ENCODE measurements around the gene LILRB5. TPM values are rescaled to one million over a fixed set of nuclear protein-coding genes. Genes with fewer than 3 reads are reported as not detected.
"Not testable (repeated sequence)": the region's sequence is repeated elsewhere in the genome, so short reads cannot be mapped to it uniquely, and the experiment has no call there.

LILRB5 gene
- total RNA-seq, 4 donors from 2014 or later: 24.0 to 75.5 (median 39.4) TPM

DNA sequence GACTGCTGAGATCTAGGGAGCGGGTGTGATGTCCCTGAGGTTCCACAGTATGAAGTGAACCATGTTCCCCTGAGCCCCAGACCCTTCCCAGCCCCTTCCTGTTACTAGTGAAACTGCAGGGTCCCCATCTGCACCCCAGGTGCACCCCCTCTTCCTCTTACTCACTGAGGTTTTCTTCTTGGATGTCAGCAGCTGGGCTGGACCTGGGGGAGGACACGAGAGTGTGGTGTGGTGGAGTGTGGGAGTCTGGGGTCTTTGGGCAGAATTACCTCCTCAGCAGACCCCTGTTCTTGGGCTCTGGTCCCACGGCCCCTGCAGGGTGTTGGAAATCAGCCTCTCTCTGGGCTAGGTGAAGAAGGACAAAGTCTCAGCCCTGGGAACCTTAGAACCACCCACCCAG lies 11.1 kb downstream of the LILRB5 start:
- ATAC-seq (ENCODE audit: low FRiP score): no peak
- no peak for TF ChIP-seq CTCF (IDR thresholded peaks at IDR 0.05)
- no peak for DNase-seq (ENCODE audit: low spot score)

DNA sequence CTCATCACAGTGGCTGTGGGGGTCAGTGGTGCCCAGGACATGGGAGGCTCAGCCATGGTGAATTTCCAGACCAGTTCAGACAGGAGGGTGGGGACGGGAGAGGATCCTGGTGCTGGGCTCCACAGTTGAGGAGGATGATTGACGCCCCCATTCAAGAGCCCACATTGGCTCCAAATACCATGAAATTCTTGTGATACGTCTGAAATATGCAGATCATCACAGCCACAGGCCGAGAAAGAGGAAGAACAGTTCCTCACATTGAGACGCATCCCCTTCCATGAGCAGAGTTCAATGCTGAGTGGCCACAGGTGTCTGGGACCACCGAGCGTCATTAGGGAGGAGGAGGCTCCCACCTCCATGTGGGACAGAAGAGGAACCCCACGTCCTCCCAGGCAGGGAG lies 13.3 kb downstream of the LILRB5 start:
- DNase-seq (ENCODE audit: low spot score); ATAC-seq (ENCODE audit: low FRiP score): not testable (repeated sequence)

DNA sequence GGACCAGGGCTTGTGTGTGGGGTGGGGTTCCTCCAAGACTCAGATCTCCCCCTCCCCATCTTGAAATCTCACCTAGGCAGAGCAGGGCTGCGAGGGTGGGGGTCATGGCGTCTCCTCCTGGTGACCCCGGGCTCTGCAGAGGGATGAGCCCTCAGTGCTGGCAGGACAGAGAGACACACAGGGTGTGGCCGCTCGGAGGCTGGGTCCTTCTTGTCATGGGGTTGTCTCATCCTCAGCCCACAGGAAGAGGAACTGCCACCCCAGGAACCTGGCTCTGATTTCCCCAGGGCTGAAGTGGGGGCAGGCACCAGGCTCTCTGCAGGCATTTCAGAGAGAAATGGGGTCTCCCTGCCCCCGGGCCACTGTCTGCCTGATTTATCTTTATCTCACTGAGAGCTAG lies 14.4 kb downstream of the LILRB5 start, which contains the start of gene LILRA6:
Gene LILRA6 (minus strand): TSS at position 145 of the 400 bp plus-strand sequence.
- not testable (repeated sequence) for ATAC-seq (ENCODE audit: low FRiP score); DNase-seq (ENCODE audit: low spot score)

DNA sequence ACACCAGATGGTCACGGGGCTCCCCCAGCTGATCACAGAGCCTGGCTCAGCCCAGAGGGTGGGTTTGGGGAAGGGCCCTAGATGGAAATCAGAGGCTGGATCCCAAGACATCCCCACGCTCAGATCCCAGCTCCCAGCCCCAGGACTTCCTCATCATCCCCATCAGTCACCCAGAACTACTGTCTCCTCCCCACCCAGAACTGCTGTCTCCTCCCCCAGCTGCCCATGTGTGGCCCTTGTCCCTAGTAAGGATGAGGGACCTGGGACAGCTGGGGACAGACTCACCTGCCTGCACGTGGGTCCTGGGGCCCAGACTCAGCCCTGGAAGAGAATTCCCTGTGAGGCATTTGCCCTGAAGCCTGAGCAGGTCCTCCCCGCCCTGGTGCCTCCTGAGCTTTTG lies 14.8 kb downstream of the LILRB5 start:
- ATAC-seq (ENCODE audit: low FRiP score); DNase-seq (ENCODE audit: low spot score): not testable (repeated sequence)

DNA sequence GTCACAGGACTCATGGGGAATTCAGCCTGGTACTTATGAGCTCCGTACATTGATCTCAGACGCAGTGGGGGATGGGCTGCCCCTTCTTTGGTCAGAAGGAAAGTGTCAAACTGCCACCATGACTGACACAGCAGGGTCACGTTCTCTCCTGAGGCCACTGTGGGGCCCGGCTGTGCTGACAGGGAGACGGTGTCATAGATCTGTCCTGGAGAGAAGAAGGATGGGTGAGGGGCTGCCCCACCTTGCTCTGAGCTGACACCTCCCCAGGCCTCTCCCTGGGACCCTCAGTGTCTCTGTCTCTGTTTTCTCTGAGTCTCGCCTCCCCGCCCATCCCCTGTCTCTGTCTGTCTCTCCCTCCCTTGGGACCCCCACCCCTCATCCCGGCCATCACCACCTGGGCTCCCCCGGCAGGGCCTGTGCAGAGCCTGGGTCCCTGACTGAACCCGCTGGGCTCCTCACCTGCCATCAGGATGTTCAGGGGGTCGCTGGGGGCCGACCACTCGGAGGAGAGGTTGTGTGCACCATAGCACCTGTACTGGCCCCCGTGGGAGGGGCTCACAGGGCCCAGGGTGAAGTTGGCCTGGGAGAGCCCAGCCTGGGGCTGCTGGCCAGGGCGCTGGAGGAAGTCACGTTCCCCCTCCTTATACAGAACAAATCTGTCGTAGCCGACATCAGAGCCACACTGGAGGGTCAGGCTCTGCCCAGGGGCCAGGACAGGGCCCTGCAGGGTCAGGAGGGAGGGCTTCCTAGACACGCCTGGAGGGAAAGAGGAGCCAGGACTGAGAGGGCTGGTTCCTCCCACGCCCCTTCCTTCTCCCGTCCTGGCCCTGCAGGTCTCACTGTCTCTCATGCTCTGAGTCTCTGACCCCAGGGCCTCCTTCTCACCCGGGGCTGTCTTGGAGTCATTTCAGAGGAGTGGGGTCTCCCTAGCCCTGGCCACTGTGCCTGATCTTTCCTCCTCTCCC lies 16.4 kb downstream of the LILRB5 start:
- DNase-seq (ENCODE audit: low spot score); ATAC-seq (ENCODE audit: low FRiP score): not testable (repeated sequence)

GRCh38 chr19:54239491-54240371 lies 17.3 kb downstream of the LILRB5 start:
- ATAC-seq (ENCODE audit: low FRiP score): peak; percentile 52
- not testable (repeated sequence) for DNase-seq (ENCODE audit: low spot score)

- DNase-seq (ENCODE audit: low spot score): no peak
- no peak for TF ChIP-seq CTCF (IDR thresholded peaks at IDR 0.05)
- no peak for ATAC-seq (ENCODE audit: low FRiP score)
These were observed 23.1 kb downstream of the LILRB5 start for GRCh38 chr19:54233941-54234340.

- DNase-seq (ENCODE audit: low spot score): peak; percentile 79
- ATAC-seq (ENCODE audit: low FRiP score): peak; percentile 81
- peak in 2 of 3 donors; percentile 33 to 55 for TF ChIP-seq CTCF (IDR thresholded peaks at IDR 0.05)
These were observed 25.8 kb downstream of the LILRB5 start for GRCh38 chr19:54231077-54231931.

- no peak for ATAC-seq (ENCODE audit: low FRiP score)
- DNase-seq (ENCODE audit: low spot score): no peak
- TF ChIP-seq CTCF (IDR thresholded peaks at IDR 0.05): no peak
These were observed 27.0 kb downstream of the LILRB5 start for GRCh38 chr19:54230031-54230430.

Data from omental fat pad (tissue), 4 donors.